ENCODE measurements around the gene DEFB124.

- TF ChIP-seq CTCF (IDR thresholded peaks at IDR 0.05; ENCODE audit: low read depth, low read length) (no peak), EZH2phosphoT487 (IDR thresholded peaks at IDR 0.05; ENCODE audit: low read depth) (no peak)
Measured at GRCh38 chr20:31490752-31491151, 15.8 kb upstream of the DEFB124 start.
